GM12865 (cell line): Measurements from ENCODE around the gene FOLR2.

Source experiments
- DNase-seq: peaks from one replicate; pipeline ENCODE4 v3.0.0; 2010; ENCODE audit warnings: low read depth
- H3K4me3 ChIP-seq: 2 replicates; pipeline ENCODE4 v1.5.1; 2011; ENCODE audit warnings: mild to moderate bottlenecking, low read depth, low read length, control low read depth
- TF ChIP-seq, protein P1 (sequence below): IDR thresholded peaks from 2 replicates; pipeline ENCODE4 v1.5.1; 2011; ENCODE audit warnings: low read length, control low read depth, low read depth, inconsistent platforms; ENCODE audit not compliant: insufficient read depth; ENCODE audit errors: missing control alignments

FOLR2 gene

DNA sequence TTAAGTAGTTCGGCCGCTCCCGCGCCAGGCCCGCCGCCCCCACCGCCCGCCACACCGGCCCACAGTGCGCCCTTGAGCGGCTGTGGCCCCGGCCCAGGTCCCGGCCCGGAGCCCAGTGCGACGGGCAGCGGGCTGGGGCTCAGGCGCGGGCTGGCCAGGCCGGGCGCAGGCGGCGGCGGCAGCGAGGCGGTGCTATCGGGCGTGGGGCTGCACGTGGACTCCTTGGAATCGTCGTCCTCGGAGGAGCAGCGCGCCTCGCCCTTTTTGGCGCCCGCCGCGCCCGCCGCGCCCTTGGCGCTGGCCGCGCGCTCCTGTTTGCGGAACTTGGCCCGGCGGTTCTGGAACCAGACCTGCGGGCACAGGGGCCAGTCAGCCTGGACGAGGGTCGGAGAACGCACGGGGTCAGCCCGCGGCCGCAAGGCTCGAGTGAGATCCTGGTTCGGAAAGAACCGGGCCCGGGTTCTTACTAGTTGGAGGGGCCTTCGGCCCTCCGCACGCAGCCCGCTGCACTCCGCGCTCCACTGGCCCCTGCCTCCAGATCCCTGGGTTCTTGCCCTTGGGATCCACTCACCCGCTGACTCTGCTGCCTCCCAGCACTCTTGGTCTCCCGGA lies 23.4 kb downstream of the FOLR2 start:
- TF ChIP-seq, protein P1, sequence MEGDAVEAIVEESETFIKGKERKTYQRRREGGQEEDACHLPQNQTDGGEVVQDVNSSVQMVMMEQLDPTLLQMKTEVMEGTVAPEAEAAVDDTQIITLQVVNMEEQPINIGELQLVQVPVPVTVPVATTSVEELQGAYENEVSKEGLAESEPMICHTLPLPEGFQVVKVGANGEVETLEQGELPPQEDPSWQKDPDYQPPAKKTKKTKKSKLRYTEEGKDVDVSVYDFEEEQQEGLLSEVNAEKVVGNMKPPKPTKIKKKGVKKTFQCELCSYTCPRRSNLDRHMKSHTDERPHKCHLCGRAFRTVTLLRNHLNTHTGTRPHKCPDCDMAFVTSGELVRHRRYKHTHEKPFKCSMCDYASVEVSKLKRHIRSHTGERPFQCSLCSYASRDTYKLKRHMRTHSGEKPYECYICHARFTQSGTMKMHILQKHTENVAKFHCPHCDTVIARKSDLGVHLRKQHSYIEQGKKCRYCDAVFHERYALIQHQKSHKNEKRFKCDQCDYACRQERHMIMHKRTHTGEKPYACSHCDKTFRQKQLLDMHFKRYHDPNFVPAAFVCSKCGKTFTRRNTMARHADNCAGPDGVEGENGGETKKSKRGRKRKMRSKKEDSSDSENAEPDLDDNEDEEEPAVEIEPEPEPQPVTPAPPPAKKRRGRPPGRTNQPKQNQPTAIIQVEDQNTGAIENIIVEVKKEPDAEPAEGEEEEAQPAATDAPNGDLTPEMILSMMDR, result no peak
- no peak overlapping the region for H3K4me3 ChIP-seq
- DNase-seq, result no peak

DNA sequence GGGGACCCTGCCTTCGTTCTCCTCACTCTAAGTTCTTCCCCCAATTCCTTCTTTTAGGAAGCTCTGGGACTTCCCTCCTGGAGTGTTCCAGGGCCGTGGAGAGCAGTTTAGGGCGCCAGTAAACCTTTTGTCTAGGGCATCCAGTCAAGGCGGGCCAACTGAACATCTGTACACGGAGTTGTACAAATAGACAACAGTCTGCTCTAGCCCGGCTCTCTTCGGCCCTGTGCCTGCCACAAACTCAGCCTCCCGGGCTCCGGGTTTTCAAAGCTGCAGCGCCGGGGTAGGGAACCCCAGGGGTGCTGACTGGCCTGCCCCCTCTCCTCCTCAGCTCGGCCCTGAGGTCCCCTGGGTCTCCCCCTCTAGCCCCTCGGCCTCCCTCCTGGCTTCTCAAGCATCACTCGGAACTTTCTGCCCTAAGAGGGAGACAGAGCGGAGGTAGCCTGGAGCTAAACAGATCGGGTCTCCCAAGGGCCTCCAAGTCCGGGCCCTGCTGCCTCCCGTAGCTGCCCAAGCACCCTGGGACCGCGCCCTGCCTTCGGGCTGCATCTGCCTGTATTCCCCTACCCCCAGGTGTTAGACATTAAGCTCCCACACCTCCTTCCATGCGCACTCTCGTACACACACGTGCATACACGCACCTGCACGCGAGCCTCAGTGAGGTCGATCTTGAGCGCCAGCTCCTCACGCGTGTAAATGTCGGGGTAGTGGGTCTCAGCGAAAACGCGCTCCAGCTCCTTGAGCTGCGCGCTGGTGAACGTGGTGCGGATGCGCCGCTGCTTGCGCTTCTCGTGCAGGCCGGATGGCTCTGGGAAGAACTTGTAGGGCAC lies 24.1 kb downstream of the FOLR2 start:
- no peak for DNase-seq
- H3K4me3 ChIP-seq, result no peak overlapping the region
- TF ChIP-seq, protein P1, result no peak

DNA sequence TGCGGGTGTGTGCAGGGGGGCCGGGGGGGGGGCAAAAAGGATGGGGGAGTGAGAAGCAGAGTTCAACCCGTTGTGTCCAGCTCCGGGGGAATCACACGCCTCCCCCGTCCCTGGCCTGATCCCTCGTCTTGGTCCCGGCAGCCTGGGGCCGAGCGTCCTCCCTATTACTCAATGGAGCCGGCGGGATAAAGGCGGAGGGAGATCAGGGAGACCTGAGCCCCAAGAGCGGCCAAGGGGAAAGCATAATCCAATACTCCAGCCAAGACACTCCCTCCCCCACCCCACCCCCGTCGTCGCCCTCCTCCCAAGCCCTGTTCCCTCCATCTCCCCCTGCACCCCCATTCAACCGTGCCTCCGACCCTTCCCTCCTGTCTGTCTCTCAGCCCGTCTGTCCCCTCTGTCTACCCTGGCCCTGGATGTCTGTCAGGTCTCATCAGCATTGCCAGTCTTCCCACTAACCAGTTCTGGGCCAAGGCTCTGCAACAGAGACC lies 24.7 kb downstream of the FOLR2 start:
- no peak overlapping the region for H3K4me3 ChIP-seq
- no peak for DNase-seq
- TF ChIP-seq, protein P1, result no peak

DNA sequence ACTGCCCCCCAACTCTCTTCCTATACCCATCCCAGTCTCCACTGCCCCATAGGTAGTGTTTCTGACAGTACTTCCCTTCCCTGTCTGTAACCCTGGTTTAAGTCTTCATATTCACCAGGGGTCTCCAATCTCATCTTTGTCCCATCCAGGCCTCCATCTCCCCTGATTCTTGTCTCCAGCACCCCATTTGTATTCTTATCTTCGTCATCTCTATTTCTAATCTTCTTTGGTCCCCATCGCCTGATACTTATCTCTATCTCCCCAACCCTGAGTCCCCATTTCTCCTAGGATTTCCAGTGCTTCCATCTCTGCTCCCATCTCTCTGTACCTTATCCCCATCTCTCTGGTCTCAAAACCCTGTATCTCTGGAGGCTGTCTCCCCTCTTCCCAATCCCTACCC lies 25.5 kb downstream of the FOLR2 start:
- H3K4me3 ChIP-seq, result no peak overlapping the region
- no peak for DNase-seq
- TF ChIP-seq, protein P1, result no peak

DNA sequence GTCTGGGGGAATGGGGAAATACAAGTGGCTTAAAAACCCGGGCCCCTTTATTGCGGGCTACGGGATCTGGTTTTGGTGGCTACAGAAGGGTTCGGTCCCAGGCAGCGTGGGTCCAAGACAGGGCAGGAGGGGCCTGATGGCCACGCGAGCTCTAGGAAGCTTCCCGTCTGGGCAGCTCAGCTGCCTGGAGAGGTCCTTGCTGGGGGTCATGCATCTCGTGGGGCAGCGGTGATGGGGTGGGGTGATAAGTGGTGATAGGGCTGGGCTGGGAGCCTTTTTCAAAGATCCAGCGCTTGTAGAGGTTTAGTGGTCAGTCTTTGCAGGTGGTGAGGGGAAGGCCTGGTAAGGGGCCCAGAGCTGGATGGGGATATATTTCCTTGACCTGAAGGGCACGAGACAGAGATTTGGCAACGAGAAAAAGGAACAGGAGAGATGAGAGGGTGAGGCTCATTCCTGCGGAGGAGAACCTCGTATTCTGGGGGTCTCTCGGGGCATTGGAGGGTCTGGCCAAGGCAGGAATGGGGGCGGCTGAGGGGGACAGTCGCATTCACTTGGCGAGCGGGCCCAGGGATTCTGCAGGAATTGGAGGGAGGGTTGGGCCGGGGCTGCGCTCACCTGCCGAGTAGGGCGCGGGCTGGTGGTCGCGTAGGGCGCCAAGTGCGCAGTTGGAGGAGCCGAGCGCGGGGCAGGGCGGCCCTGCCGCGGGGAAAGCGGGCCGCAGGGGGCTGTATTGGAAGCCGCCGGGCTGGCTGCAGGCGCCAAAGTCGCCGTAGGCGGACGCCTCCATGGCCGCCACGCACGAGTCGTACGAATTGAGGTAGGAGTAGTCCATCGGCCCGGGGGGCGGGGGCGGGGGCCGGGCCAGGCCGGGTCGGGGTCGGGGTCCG lies 26.8 kb downstream of the FOLR2 start:
- TF ChIP-seq, protein P1, result no peak
- H3K4me3 ChIP-seq, result no peak overlapping the region
- DNase-seq, result no peak

DNA sequence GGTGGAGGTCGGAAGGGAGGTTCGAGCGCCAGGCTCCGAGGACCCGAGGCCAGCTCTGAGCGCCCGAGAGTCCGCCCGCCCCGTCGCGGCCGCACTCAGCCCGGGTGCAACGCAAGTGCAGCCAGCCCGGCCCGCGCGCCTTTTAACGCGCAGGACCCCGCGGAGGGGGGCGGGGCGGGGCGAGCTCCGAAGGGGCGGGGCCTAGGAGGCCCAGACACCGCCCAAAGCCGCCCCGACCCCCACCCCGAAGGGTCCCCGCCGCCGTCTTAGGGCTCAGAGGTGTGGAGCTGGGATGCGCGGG lies 27.4 kb downstream of the FOLR2 start, which contains the start of gene PHOX2A:
Gene PHOX2A, minus strand, starts transcription at position 117 of the 301 bp plus-strand sequence. CDS start 172 bp downstream, outside the sequence.
- no peak for DNase-seq
- no peak within 1 kb of the TSS for H3K4me3 ChIP-seq
- TF ChIP-seq, protein P1, result no peak
